Ovary (tissue), 3 donors: ENCODE results near the gene ITFG1.
"Not testable (repeated sequence)": the region's sequence is repeated elsewhere in the genome, so short reads cannot be mapped to it uniquely, and the experiment has no call there.

Source experiments
- POLR2A ChIP-seq: fragments of 450-650 bp; IDR thresholded peaks from one replicate; pipeline ENCODE4 v1.6.1; 2017; ENCODE audit warnings: antibody characterized with exemption, mild to moderate bottlenecking, moderate library complexity
- TF ChIP-seq, protein P1 (sequence below), 3 donors: fragments of 450-650 bp in 2 of 3; fragments of 200-600 bp in 1 of 3; IDR thresholded peaks; one replicate each; pipeline versions ENCODE4 v1.5.1 to v1.8.0; 2016 to 2022; ENCODE audit warnings: antibody characterized with exemption in 3 of 3, mild to moderate bottlenecking in 1 of 3
- donor health status: DM: no; HTN: no; CAD: no.

DNA sequence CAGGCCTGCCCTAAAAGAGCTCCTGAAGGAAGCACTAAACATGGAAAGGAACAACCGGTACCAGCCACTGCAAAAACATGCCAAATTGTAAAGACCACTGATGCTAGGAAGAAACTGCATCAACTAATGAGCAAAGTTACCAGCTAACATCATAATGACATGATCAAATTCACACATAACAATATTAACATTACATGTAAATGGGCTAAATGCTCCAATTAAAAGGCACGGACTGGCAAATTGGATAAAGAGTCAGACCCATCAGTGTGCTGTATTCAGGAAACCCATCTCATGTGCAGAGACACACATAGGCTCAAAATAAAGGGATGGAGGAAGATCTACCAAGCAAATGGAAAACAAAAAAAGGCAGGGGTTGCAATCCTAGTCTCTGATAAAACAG is 111.8 kb downstream of the ITFG1 start:
- TF ChIP-seq, protein P1, sequence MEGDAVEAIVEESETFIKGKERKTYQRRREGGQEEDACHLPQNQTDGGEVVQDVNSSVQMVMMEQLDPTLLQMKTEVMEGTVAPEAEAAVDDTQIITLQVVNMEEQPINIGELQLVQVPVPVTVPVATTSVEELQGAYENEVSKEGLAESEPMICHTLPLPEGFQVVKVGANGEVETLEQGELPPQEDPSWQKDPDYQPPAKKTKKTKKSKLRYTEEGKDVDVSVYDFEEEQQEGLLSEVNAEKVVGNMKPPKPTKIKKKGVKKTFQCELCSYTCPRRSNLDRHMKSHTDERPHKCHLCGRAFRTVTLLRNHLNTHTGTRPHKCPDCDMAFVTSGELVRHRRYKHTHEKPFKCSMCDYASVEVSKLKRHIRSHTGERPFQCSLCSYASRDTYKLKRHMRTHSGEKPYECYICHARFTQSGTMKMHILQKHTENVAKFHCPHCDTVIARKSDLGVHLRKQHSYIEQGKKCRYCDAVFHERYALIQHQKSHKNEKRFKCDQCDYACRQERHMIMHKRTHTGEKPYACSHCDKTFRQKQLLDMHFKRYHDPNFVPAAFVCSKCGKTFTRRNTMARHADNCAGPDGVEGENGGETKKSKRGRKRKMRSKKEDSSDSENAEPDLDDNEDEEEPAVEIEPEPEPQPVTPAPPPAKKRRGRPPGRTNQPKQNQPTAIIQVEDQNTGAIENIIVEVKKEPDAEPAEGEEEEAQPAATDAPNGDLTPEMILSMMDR (IDR thresholded peaks at IDR 0.05), result not testable (repeated sequence)
- not testable (repeated sequence) for TF ChIP-seq POLR2A
